KG1 (cell line): ENCODE results near the gene NOTCH1.
"Not testable (repeated sequence)": the region's sequence is repeated elsewhere in the genome, so short reads cannot be mapped to it uniquely, and the experiment has no call there.

ENCODE experiments used
- DNase-seq: peaks from one replicate; lab custom pipeline; 2025; lab: John Stamatoyannopoulos, UW

The NOTCH1 gene

GRCh38 chr9:136578915-136579649 is 33.2 kb upstream of the NOTCH1 start:
- no peak for DNase-seq

- DNase-seq = no peak
These were observed 32.7 kb upstream of the NOTCH1 start for GRCh38 chr9:136578626-136578914.

- no peak for DNase-seq
These were observed 32.2 kb upstream of the NOTCH1 start for GRCh38 chr9:136577941-136578625.

- DNase-seq = no peak
These were observed 30.4 kb upstream of the NOTCH1 start for GRCh38 chr9:136576269-136576626.

GRCh38 chr9:136575626-136576268 is 29.9 kb upstream of the NOTCH1 start:
- DNase-seq = no peak

GRCh38 chr9:136574606-136575005 is 28.8 kb upstream of the NOTCH1 start:
- not testable (repeated sequence) for DNase-seq

DNA sequence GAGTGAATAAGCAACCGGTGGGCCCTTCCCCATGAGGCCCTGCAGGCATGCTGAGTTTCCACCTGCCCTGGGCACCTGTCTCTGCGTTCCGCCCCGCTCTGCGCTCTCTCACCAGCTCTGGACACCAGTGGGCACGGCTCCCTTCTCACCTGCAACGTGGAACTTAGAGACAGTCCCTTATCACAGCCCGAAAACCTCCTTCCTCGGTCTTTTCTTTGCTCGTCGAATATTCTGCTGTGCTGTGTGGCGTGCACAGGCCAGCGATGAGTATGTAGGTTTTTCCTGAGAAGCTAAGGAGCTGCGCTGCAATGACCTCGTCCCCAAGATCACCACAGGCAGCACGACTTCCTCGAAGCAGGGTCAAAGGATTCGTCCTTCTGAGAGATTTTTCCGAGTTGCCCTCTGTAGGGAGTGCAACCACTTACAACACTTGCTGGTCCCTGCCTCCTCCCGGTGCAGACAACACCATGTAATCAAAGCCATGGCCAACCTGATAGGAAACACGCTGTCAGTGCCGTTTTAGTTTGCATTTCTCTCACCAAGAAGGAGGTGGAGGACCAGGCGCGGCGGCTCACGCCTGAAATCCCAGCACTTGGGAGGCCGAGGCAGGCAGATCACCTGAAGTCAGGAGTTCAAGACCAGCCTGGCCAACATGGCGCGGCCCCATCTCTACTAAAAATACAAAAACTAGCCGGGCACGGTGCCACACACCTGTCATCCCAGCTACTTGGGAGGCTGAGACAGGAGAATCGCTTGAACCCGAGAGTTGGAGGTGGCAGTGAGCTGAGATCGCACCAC is 27.2 kb upstream of the NOTCH1 start:
- DNase-seq = no peak

DNA sequence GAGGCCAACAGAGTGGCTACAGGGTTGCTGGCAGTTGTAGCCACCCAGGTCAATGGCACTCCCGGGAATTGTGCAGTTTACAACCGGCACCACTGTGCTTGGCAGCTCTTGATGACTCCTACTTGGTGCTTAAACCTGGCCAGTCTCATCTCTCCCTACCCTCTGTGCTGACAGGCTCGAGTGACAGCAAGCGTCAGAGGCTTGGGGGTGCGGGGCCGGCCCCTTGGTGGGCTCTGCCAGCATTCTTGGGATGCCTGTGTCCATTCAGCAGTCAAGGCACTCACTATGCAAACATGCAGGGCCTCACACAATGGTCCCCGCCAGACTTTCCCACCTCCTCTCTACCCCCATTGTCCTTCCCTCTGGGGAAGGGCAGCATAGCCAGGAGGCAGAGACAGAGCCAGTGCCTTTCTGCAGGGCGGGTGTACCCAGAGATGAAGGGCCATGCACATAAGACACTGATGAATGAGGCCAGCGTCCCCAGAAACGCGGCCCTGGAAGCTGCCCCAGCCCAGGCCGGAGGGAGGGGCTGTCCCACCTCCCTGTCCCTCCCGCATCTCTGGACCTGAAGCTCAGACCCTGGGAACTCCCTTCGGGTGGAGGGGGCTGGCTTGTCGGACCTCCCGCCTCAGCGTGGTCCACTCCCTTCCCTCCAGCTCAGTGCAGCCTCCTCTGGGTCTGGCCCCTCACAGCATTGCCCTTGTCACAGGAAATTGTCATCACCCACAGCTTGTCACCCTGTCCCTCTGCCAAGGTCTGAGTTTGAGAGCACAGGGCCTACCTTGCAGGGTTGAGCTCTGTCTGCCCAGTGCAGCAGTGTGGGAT is 26.4 kb upstream of the NOTCH1 start:
- no peak for DNase-seq

DNA sequence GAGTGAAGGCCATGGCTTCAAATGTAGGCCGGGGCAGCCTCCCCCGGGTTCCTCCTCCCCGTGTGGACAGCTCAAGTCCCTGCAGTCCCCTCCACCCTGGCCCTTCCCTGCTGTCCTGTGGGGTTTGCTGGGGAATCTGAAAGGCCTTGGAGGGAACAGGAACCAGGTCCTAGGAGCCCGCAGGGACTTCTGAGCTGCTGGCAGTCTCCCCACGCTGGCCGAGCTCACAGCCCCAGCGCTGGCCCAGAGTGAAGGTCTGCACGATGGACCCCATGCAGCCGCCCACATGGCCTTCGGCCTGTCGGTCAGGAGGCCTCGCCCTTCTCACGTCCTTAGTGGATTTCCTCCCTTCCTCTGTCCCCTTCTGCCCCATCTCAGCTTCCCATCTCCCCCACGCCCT is 25.7 kb upstream of the NOTCH1 start:
- no peak for DNase-seq

- no peak for DNase-seq
These were observed 25.1 kb upstream of the NOTCH1 start for GRCh38 chr9:136570916-136571315.

GRCh38 chr9:136570191-136570845 is 24.5 kb upstream of the NOTCH1 start:
- no peak for DNase-seq

GRCh38 chr9:136569526-136570148 is 23.8 kb upstream of the NOTCH1 start:
- no peak for DNase-seq

DNA sequence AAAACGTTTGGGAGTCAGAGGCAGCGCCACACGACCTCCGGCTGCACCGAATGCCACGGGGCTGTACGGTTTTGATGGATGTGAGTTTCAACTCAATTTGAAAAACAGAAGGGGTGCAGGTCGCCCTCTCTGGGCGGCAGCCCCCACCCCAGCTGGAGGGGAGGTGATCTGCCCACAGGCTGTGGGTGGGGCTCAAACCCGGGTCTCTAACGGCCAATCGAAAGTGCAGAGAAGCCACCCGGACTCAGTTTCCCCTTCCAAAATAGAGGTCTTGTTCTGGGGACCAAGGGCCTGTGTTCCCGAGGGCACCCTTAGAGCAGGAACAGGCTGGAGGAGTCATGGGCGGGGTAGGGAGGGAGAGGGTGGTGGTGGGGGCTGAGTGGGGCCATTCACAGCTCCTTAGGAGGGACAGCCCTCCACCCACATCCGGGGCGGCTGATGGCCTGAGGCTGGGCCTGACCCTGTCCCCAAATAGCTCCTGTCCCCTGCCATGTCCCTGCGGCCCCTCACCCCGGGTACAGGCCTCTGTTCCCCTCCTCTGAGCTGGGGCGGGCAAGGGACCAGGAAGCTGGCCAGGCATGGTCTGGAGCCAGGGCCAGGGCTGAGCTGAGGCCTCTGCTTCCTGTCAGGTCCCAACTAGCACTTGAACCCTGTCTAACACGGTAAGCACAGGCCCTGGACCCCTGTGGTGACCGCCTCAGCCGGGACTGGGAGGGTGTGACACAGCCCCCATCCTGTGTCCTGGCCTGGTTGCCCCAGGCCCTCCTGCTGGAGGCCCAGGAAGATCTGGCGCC is 22.6 kb upstream of the NOTCH1 start:
- DNase-seq = no peak

- no peak for DNase-seq
These were observed 21.9 kb upstream of the NOTCH1 start for GRCh38 chr9:136567651-136568287.

DNA sequence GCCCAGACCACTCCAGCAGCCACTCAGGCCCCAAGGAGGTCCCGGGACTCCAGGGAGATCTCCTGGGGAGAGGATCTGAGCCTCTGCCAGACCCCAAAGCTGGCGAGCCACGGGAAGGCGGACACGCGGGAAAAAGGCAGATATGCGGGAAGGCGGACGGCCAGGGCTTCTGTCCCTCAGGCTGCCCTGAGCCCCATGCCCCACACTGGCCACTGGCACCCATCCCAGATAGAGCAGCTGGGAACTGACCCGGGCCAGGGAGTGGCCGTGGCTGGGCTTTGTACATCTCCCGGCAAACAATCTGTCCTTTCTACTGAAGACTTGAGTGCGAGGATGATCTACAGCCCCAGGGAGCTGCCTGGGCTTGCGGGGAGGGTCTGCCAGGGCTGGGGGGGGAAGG is 21.1 kb upstream of the NOTCH1 start:
- DNase-seq = no peak

GRCh38 chr9:136566553-136566895 is 20.7 kb upstream of the NOTCH1 start:
- DNase-seq = no peak

- no peak for DNase-seq
These were observed 20.1 kb upstream of the NOTCH1 start for GRCh38 chr9:136565715-136566552.

- no peak for DNase-seq
These were observed 19.4 kb upstream of the NOTCH1 start for GRCh38 chr9:136565086-136565714.
